Neural progenitor cell (in vitro differentiated cells): ENCODE measurements around the gene IGFL4.

Experiments
- EZH2 ChIP-seq: fragments of 200-600 bp; sonication (generic); IDR thresholded peaks from 2 replicates; pipeline ENCODE4 v1.6.1; 2017; ENCODE audit warnings: antibody characterized with exemption, mild to moderate bottlenecking, moderate library complexity
- TF ChIP-seq, protein P1 (sequence below): fragments of 200-600 bp; sonication (generic); IDR thresholded peaks from 2 replicates; pipeline ENCODE4 v1.5.1; 2017; ENCODE audit warnings: antibody characterized with exemption, mild to moderate bottlenecking

DNA sequence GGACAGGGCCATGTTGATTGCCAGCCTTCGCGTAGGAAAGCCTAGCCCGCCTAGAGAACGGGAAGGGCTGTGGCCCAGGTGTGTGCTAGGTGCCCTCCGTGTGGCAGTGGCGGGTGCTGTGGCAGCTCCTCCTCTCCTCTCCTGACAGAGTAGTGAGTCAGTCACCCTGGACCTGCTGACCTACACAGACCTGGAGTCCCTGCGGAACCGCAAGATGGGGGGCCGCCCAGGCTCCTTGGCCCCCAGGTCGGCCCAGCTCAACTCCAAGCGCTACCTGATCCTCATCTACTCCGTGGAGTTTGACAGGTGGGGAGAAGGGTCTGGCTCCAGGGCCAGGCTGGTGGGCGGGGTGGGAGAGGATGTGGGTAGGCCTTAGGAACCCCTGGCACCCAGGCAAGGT, 34.4 kb downstream of the IGFL4 start:
- TF ChIP-seq, protein P1, sequence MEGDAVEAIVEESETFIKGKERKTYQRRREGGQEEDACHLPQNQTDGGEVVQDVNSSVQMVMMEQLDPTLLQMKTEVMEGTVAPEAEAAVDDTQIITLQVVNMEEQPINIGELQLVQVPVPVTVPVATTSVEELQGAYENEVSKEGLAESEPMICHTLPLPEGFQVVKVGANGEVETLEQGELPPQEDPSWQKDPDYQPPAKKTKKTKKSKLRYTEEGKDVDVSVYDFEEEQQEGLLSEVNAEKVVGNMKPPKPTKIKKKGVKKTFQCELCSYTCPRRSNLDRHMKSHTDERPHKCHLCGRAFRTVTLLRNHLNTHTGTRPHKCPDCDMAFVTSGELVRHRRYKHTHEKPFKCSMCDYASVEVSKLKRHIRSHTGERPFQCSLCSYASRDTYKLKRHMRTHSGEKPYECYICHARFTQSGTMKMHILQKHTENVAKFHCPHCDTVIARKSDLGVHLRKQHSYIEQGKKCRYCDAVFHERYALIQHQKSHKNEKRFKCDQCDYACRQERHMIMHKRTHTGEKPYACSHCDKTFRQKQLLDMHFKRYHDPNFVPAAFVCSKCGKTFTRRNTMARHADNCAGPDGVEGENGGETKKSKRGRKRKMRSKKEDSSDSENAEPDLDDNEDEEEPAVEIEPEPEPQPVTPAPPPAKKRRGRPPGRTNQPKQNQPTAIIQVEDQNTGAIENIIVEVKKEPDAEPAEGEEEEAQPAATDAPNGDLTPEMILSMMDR = no peak
- TF ChIP-seq EZH2 = no peak
